Body of pancreas (tissue), 4 donors: Measurements from ENCODE around the gene RRAGA.

Experiments
- CTCF ChIP-seq, 7 experiments: fragments of 450-650 bp in 4 of 7; fragments of 200-600 bp in 3 of 7; sonication (generic) in 3 of 7; IDR thresholded peaks; one replicate each; pipeline ENCODE4 v1.5.1; 2016 to 2019; ENCODE audit warnings: antibody characterized with exemption in 7 of 7
- POLR2A ChIP-seq, 3 donors: fragments of 450-650 bp; IDR thresholded peaks; one replicate each; pipeline ENCODE4 v1.6.1; 2016; ENCODE audit warnings: antibody characterized with exemption in 3 of 3, mild to moderate bottlenecking in 2 of 3

DNA sequence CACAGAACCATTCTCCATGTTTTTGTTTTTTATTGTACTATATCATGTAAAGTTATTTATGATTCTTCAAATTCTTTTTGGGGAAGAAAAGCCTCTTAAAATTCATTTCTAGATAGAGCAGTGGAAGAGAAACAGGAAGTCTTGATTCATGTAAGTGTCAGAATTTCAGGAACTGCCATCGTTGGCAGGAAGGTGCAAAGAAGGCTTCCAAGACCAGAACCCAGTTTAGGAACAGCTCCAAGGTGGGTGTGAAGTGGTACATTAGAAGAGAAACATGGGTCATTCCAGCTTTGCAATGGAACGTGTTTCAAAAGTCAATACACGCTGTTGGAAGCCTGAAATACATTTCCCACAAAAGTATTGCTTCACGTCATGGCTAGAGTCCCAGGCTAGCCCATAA lies 31.0 kb upstream of the RRAGA start:
- TF ChIP-seq CTCF (IDR thresholded peaks at IDR 0.05) (no peak), POLR2A (IDR thresholded peaks at IDR 0.05) (no peak)
